ENCODE data around the gene CD200R1L. TPM values are rescaled to one million over a fixed set of nuclear protein-coding genes. Genes with fewer than 3 reads are reported as not detected.

CD200R1L gene
- total RNA-seq, 4 donors from 2014 or later, result not detected

- Histone ChIP-seq H3K36me3 (no peaks in the 10 kb centered on the region), H3K27me3 (no peaks in the 10 kb centered on the region), H3K9me3 (no peaks in the 10 kb centered on the region), H3K4me1 (no peaks in the 10 kb centered on the region), H3K4me3 (no peak overlapping the region), H3K27ac (no peak overlapping the region)
- no peak for DNase-seq
- TF ChIP-seq POLR2A (IDR thresholded peaks at IDR 0.05), result no peak
- TF ChIP-seq CTCF (IDR thresholded peaks at IDR 0.05), result no peak
- intact Hi-C loops (cut with DNase I), result loop anchor here (10.0 kb wide), 1 partner anchor 238 kb away; no protein-coding TSS in a partner anchor
- 60 to 61% methylated on average over 3 of the region's 3 CpGs for WGBS, 2 donors
These were observed 24.3 kb downstream of the CD200R1L start for GRCh38 chr3:112822064-112823055.

GRCh38 chr3:112818289-112818688 is 28.4 kb downstream of the CD200R1L start:
- H3K27ac ChIP-seq, result no peak overlapping the region
- WGBS, 2 donors, result 53 to 73% methylated on average over 1 of the region's 1 CpG
- no peak for DNase-seq
- no peaks in the 10 kb centered on the region for H3K36me3 ChIP-seq
- H3K4me1 ChIP-seq, result peaks cover 0 to 9% (median 5%) of the 10 kb centered on the region in 3 donors
- H3K9me3 ChIP-seq, result no peaks in the 10 kb centered on the region
- TF ChIP-seq POLR2A (IDR thresholded peaks at IDR 0.05) (no peak), CTCF (IDR thresholded peaks at IDR 0.05) (no peak)
- intact Hi-C loops (cut with DNase I), result no loop called here
- no peaks in the 10 kb centered on the region for H3K27me3 ChIP-seq
- no peak overlapping the region for H3K4me3 ChIP-seq

GRCh38 chr3:112817797-112818196 is 28.9 kb downstream of the CD200R1L start:
- Histone ChIP-seq H3K4me3 (no peak overlapping the region), H3K27ac (no peak overlapping the region), H3K36me3 (no peaks in the 10 kb centered on the region), H3K27me3 (no peaks in the 10 kb centered on the region), H3K9me3 (no peaks in the 10 kb centered on the region), H3K4me1 (peaks cover 0 to 14% (median 5%) of the 10 kb centered on the region in 3 donors)
- intact Hi-C loops (cut with DNase I), result no loop called here
- DNase-seq, result no peak
- no peak for TF ChIP-seq CTCF (IDR thresholded peaks at IDR 0.05)
- TF ChIP-seq POLR2A (IDR thresholded peaks at IDR 0.05), result no peak
- WGBS, 2 donors, result 39 to 45% methylated on average over 3 of the region's 3 CpGs

- Histone ChIP-seq H3K27ac (no peak overlapping the region), H3K27me3 (no peaks in the 10 kb centered on the region), H3K4me1 (peaks cover 0 to 19% (median 7%) of the 10 kb centered on the region in 3 donors), H3K36me3 (no peaks in the 10 kb centered on the region), H3K9me3 (no peaks in the 10 kb centered on the region), H3K4me3 (no peak overlapping the region)
- no peak for DNase-seq
- intact Hi-C loops (cut with DNase I), result no loop called here
- TF ChIP-seq CTCF (IDR thresholded peaks at IDR 0.05) (no peak), POLR2A (IDR thresholded peaks at IDR 0.05) (no peak)
These were observed 29.4 kb downstream of the CD200R1L start for GRCh38 chr3:112817271-112817670.

GRCh38 chr3:112815981-112816380 is 30.7 kb downstream of the CD200R1L start:
- no peak for DNase-seq
- Histone ChIP-seq H3K27me3 (no peaks in the 10 kb centered on the region), H3K27ac (no peak overlapping the region), H3K36me3 (no peaks in the 10 kb centered on the region), H3K4me1 (peaks cover 4 to 32% (median 11%) of the 10 kb centered on the region in 3 donors), H3K4me3 (no peak overlapping the region), H3K9me3 (no peaks in the 10 kb centered on the region)
- intact Hi-C loops (cut with DNase I), result no loop called here
- TF ChIP-seq CTCF (IDR thresholded peaks at IDR 0.05), result no peak
- no peak for TF ChIP-seq POLR2A (IDR thresholded peaks at IDR 0.05)
